HCT116 (cell line): ENCODE data around the gene ATL2. TPM values are rescaled to one million over a fixed set of nuclear protein-coding genes. Genes with fewer than 3 reads are reported as not detected.

Experiments used
- ATAC-seq: fragments of 200-7000 bp; cut with Tn5 transposase; 2 replicates; pipeline ENCODE4 v1.9.1; 2020; ENCODE audit warnings: mild to moderate bottlenecking, moderate library complexity
- BruUV-seq: library from RNA; stranded (reverse); fragments of 400-500 nt; replicated peaks from 2 replicates; lab custom pipeline; 2021; lab: Mats Ljungman, UMichigan
- CTCF ChIA-PET: fragments of 300-600 bp; sonication (Branson Sonifier 250); formaldehyde crosslinking; loops from one replicate; lab custom pipeline; 2021; ENCODE audit warnings: antibody characterized with exemption; lab: Charles Lee
- POLR2A ChIA-PET: fragments of 300-600, 350-600 bp; sonication (Branson Sonifier 250); formaldehyde crosslinking; loops from one replicate; lab custom pipeline; 2021; ENCODE audit warnings: antibody characterized with exemption; lab: Charles Lee
- RAD21 ChIA-PET, 2 experiments: fragments of 300-600 bp; sonication (Branson Sonifier 250); formaldehyde crosslinking; loops; one replicate each; lab custom pipeline; 2023; ENCODE audit warnings: low total read pairs in 2 of 2; ENCODE audit not compliant: uncharacterized antibody in 2 of 2, unreplicated experiment in 2 of 2, low non-redundant PET in 1 of 2; lab: Charles Lee
- DNase-seq: peaks from one replicate; pipeline ENCODE4 v3.0.0-alpha.2; 2010; ENCODE audit warnings: low read depth, low spot score
- H2AFZ ChIP-seq: fragments of 200-600 bp; shearing (Covaris generic), sonication (generic); 2 replicates; pipeline ENCODE4 v1.6.1; 2017; ENCODE audit warnings: low read depth, mixed run types, mixed read lengths, antibody characterized with exemption, low read length; ENCODE audit not compliant: poor library complexity, severe bottlenecking
- H3K27ac ChIP-seq: 2 replicates; pipeline ENCODE4 v1.5.1; 2012; ENCODE audit warnings: low read depth, low read length
- H3K27me3 ChIP-seq: fragments of 200-600 bp; sonication (generic); 2 replicates; pipeline ENCODE4 v1.6.1; 2016; ENCODE audit warnings: mixed run types, low read length, mixed read lengths; ENCODE audit not compliant: insufficient read depth
- H3K36me3 ChIP-seq, 2 experiments: fragments of 200-500 bp in 1 of 2; fragments of 200-600 bp in 1 of 2; sonication (Bioruptor generic) in 1 of 2; sonication (generic) in 1 of 2; 2 replicates each; pipeline versions ENCODE4 v1.5.1 to v1.6.1; 2014 to 2016; ENCODE audit warnings: low read length in 2 of 2, inconsistent platforms in 1 of 2, mixed read lengths in 1 of 2, mixed run types in 1 of 2; ENCODE audit not compliant: insufficient read depth in 2 of 2, control insufficient read depth in 1 of 2
- H3K4me1 ChIP-seq, 2 experiments: fragments of 200-600 bp in 1 of 2; sonication (generic) in 1 of 2; 2 replicates each; pipeline versions ENCODE4 v1.5.1 to v1.6.1; 2012 to 2017; ENCODE audit warnings: low read length in 2 of 2, inconsistent platforms in 1 of 2, mild to moderate bottlenecking in 1 of 2, mixed read lengths in 1 of 2, mixed run types in 1 of 2, moderate library complexity in 1 of 2; ENCODE audit not compliant: insufficient read depth in 2 of 2, control insufficient read depth in 1 of 2
- H3K4me2 ChIP-seq: fragments of 200-600 bp; sonication (generic); 2 replicates; pipeline ENCODE4 v1.6.1; 2017; ENCODE audit warnings: mixed run types, low read length, mixed read lengths
- H3K4me3 ChIP-seq, 2 experiments: fragments of 200-600 bp in 1 of 2; sonication (generic) in 1 of 2; replicated peaks in 1 of 2; 2 replicates each; pipeline ENCODE4 v1.5.1; 2011 to 2016; ENCODE audit warnings: low read length in 2 of 2, control low read depth in 1 of 2, low read depth in 1 of 2, mild to moderate bottlenecking in 1 of 2, mixed read lengths in 1 of 2, mixed run types in 1 of 2
- H3K79me2 ChIP-seq: fragments of 200-600 bp; sonication (generic); 2 replicates; pipeline ENCODE4 v1.6.1; 2017; ENCODE audit warnings: mild to moderate bottlenecking, mixed run types, low read length, moderate library complexity, mixed read lengths; ENCODE audit not compliant: insufficient read depth
- H3K9ac ChIP-seq: fragments of 200-600 bp; sonication (generic); 2 replicates; pipeline ENCODE4 v1.6.1; 2016; ENCODE audit warnings: low read length, mixed read lengths
- H3K9me2 ChIP-seq: fragments of 200-600 bp; sonication (generic), shearing (Covaris generic); 2 replicates; pipeline ENCODE4 v1.6.1; 2017; ENCODE audit warnings: mixed run types, mild to moderate bottlenecking, moderate library complexity; ENCODE audit not compliant: insufficient read depth
- H3K9me3 ChIP-seq, 2 experiments: fragments of 200-500 bp in 1 of 2; fragments of 200-600 bp in 1 of 2; sonication (Bioruptor generic) in 1 of 2; sonication (generic) in 1 of 2; 2 replicates each; pipeline ENCODE4 v1.6.1; 2014 to 2017; ENCODE audit warnings: low read length in 2 of 2, mixed read lengths in 2 of 2, inconsistent platforms in 1 of 2, low read depth in 1 of 2, mild to moderate bottlenecking in 1 of 2, mixed run types in 1 of 2, moderate library complexity in 1 of 2; ENCODE audit not compliant: control insufficient read depth in 1 of 2, insufficient read depth in 1 of 2
- H4K20me1 ChIP-seq: fragments of 200-600 bp; sonication (generic), shearing (Covaris generic); 2 replicates; pipeline ENCODE4 v1.6.1; 2017; ENCODE audit warnings: mixed run types, mild to moderate bottlenecking, moderate library complexity; ENCODE audit not compliant: insufficient read depth
- CBX3 ChIP-seq: IDR thresholded peaks from 2 replicates; pipeline ENCODE4 v1.6.1; 2012; ENCODE audit warnings: low read depth
- CEBPB ChIP-seq: IDR thresholded peaks from 2 replicates; pipeline ENCODE4 v1.6.1; 2012; ENCODE audit warnings: low read depth
- EZH2 ChIP-seq: fragments of 200-600 bp; sonication (generic); IDR thresholded peaks from 2 replicates; pipeline ENCODE4 v1.6.1; 2017; ENCODE audit warnings: antibody characterized with exemption, mixed run types
- EZH2phosphoT487 ChIP-seq: fragments of 200-600 bp; IDR thresholded peaks from 2 replicates; pipeline ENCODE4 v1.6.1; 2018; ENCODE audit warnings: antibody characterized with exemption, borderline replicate concordance
- JUND ChIP-seq: IDR thresholded peaks from 2 replicates; pipeline ENCODE4 v1.6.1; 2012
- POLR2A ChIP-seq: IDR thresholded peaks from 2 replicates; pipeline ENCODE4 v1.7.0; 2011; ENCODE audit warnings: borderline replicate concordance; ENCODE audit not compliant: insufficient read depth, insufficient read length; ENCODE audit errors: extremely low read depth
- POLR2AphosphoS5 ChIP-seq: IDR thresholded peaks from 2 replicates; pipeline ENCODE4 v1.6.1; 2011; ENCODE audit warnings: mild to moderate bottlenecking, low read depth, low read length, moderate library complexity
- SP1 ChIP-seq: IDR thresholded peaks from 2 replicates; pipeline ENCODE4 v1.6.1; 2012; ENCODE audit warnings: low read depth
- SRF ChIP-seq: IDR thresholded peaks from 2 replicates; pipeline ENCODE4 v1.6.1; 2012; ENCODE audit warnings: low read depth
- TCF7L2 ChIP-seq: IDR thresholded peaks from 2 replicates; pipeline ENCODE4 v1.7.0; 2011; ENCODE audit warnings: borderline replicate concordance, inconsistent platforms; ENCODE audit not compliant: insufficient read depth, insufficient read length; ENCODE audit errors: extremely low read depth
- YY1 ChIP-seq: IDR thresholded peaks from 2 replicates; pipeline ENCODE4 v1.6.1; 2011; ENCODE audit warnings: low read length, low read depth, moderate library complexity, mild to moderate bottlenecking; ENCODE audit not compliant: insufficient replicate concordance; ENCODE audit errors: extremely low read depth
- intact Hi-C: fragments of 100-400 bp; cut with micrococcal nuclease; formaldehyde crosslinking; loops from 2 replicates; pipeline ENCODE4 v1.10.0; 2022
- total RNA-seq: library from RNA; stranded (reverse); gene quantifications from one replicate; pipeline ENCODE4 v1.2.1, GENCODE V29; 2021; ENCODE audit not compliant: unreplicated experiment
- TF ChIP-seq, protein P1 (sequence below): IDR thresholded peaks from 2 replicates; pipeline ENCODE4 v1.6.1; 2011; ENCODE audit warnings: mild to moderate bottlenecking, low read length, moderate library complexity; ENCODE audit not compliant: insufficient replicate concordance; ENCODE audit errors: extremely low read depth
- TF ChIP-seq, protein P2 (sequence below), 3 experiments: fragments of 200-600 bp in 1 of 3; sonication (generic) in 1 of 3; IDR thresholded peaks in 2 of 3; conservative IDR thresholded peaks in 1 of 3; 2 replicates each; pipeline ENCODE4 v1.5.1; 2012 to 2017; ENCODE audit warnings: low read depth in 2 of 3, low read length in 2 of 3, antibody characterized with exemption in 1 of 3, borderline replicate concordance in 1 of 3, control low read depth in 1 of 3, mild to moderate bottlenecking in 1 of 3, mixed read lengths in 1 of 3, mixed run types in 1 of 3, moderate library complexity in 1 of 3; ENCODE audit not compliant: insufficient read depth in 1 of 3
- TF ChIP-seq, protein P3 (sequence below): IDR thresholded peaks from 2 replicates; pipeline ENCODE4 v1.6.1; 2012
- TF ChIP-seq, protein P4 (sequence below): IDR thresholded peaks from 2 replicates; pipeline ENCODE4 v1.6.1; 2012

Gene ATL2
- total RNA-seq, 1 experiment from 2014 or later: 80.7 TPM

DNA sequence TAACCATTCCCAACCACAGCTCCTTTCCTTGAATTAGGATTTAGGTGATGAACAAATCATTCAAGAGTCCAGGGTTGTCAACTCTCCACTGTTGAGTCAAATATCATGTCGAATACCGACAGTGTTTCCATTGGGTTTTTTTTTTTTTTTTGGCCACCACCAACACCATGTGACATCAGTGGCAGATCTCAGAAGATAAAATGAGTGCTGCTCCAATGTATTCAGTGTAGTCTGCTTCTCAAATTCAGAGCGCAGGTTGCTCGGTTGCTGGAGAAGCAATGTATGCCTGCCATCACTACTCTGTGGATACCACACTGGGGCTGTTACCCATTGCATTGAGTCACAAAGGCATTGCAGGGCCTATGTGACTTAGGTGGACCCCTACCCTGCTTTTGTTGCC, 10.8 kb upstream of the ATL2 start:
- Histone ChIP-seq H3K36me3 (no peaks in the 10 kb centered on the region), H3K9me3 (no peaks in the 10 kb centered on the region), H3K27ac (no peak overlapping the region), H2AFZ (no peak overlapping the region), H3K4me2 (no peak overlapping the region), H3K27me3 (peaks cover 4% of the 10 kb centered on the region; the same call in 1 of the 2 replicates), H3K4me3 (no peak overlapping the region), H3K4me1 (no peaks in the 10 kb centered on the region), H3K9me2 (no peaks in the 10 kb centered on the region), H4K20me1 (no peaks in the 10 kb centered on the region), H3K79me2 (no peaks in the 10 kb centered on the region), H3K9ac (no peak overlapping the region)
- CTCF ChIA-PET: no interaction called here
- DNase-seq: no peak
- POLR2A ChIA-PET: no interaction called here
- intact Hi-C loops: no loop called here
- TF ChIP-seq, protein P1, sequence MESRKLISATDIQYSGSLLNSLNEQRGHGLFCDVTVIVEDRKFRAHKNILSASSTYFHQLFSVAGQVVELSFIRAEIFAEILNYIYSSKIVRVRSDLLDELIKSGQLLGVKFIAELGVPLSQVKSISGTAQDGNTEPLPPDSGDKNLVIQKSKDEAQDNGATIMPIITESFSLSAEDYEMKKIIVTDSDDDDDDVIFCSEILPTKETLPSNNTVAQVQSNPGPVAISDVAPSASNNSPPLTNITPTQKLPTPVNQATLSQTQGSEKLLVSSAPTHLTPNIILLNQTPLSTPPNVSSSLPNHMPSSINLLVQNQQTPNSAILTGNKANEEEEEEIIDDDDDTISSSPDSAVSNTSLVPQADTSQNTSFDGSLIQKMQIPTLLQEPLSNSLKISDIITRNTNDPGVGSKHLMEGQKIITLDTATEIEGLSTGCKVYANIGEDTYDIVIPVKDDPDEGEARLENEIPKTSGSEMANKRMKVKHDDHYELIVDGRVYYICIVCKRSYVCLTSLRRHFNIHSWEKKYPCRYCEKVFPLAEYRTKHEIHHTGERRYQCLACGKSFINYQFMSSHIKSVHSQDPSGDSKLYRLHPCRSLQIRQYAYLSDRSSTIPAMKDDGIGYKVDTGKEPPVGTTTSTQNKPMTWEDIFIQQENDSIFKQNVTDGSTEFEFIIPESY: no peak
- no peak for TF ChIP-seq EZH2
- no peak for TF ChIP-seq POLR2A
- TF ChIP-seq EZH2phosphoT487: no peak
- TF ChIP-seq, protein P2, sequence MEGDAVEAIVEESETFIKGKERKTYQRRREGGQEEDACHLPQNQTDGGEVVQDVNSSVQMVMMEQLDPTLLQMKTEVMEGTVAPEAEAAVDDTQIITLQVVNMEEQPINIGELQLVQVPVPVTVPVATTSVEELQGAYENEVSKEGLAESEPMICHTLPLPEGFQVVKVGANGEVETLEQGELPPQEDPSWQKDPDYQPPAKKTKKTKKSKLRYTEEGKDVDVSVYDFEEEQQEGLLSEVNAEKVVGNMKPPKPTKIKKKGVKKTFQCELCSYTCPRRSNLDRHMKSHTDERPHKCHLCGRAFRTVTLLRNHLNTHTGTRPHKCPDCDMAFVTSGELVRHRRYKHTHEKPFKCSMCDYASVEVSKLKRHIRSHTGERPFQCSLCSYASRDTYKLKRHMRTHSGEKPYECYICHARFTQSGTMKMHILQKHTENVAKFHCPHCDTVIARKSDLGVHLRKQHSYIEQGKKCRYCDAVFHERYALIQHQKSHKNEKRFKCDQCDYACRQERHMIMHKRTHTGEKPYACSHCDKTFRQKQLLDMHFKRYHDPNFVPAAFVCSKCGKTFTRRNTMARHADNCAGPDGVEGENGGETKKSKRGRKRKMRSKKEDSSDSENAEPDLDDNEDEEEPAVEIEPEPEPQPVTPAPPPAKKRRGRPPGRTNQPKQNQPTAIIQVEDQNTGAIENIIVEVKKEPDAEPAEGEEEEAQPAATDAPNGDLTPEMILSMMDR (IDR thresholded peaks at IDR 0.05 in 2 of 3, conservative IDR thresholded peaks at IDR 0.05 in 1 of 3; ENCODE audit: borderline replicate concordance in 1 of 3, insufficient read depth in 1 of 3, low read depth in 2 of 3, low read length in 2 of 3): no peak
- TF ChIP-seq, protein P3, sequence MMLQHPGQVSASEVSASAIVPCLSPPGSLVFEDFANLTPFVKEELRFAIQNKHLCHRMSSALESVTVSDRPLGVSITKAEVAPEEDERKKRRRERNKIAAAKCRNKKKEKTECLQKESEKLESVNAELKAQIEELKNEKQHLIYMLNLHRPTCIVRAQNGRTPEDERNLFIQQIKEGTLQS: no peak
- TF ChIP-seq JUND: no peak
- TF ChIP-seq TCF7L2: no peak
- no peak for TF ChIP-seq POLR2AphosphoS5
- TF ChIP-seq CBX3: no peak
- no peak for TF ChIP-seq SRF
- TF ChIP-seq CEBPB: no peak
- TF ChIP-seq YY1: no peak
- no peak for TF ChIP-seq SP1
- TF ChIP-seq, protein P4, sequence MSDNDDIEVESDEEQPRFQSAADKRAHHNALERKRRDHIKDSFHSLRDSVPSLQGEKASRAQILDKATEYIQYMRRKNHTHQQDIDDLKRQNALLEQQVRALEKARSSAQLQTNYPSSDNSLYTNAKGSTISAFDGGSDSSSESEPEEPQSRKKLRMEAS: no peak
- no peak for ATAC-seq
- RAD21 ChIA-PET: interaction anchor here in 1 of 2 experiments (0.7 kb wide), 1 partner anchor 114 kb away, joined by 4 read pairs; no protein-coding TSS in a partner anchor
- no TSS peak for BruUV-seq
